Inflammatory macrophage (primary cell): ENCODE data around the gene RPGRIP1.
"Not testable (repeated sequence)": the region's sequence is repeated elsewhere in the genome, so short reads cannot be mapped to it uniquely, and the experiment has no call there.

Experiments used
- DNase-seq, 2 donors: peaks; one replicate each; pipeline ENCODE4 v3.0.0-alpha.2; 2020 to 2022
- total RNA-seq, 18 experiments: gene quantifications; one replicate each; lab custom pipeline; 2026; ENCODE audit warnings: mixed read lengths in 6 of 18, inconsistent platforms in 2 of 18; lab: John Stamatoyannopoulos, UW

Gene RPGRIP1
- total RNA-seq = 0.50 to 5.0 (median 1.4) reads per million in 18 experiments

DNA sequence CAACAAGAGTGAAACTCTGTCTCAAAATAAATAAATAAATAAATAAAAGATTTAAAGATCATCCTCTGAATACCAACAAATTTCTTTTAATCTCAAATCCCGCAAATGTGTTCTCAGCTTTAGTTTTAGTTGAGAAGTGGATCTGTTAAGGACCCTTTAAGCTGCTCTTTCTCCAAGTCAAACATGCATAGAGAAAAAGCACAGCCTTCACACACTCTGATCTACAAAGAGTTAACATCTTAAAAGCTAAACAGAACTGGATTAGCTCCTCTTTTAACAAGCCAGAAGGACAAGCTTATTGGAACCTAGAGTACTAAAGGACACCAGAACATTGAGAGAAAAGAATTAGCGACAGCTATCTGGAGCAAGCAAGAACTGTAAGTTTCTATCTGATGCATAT, at the start of gene RPGRIP1:
RPGRIP1 (plus strand) TSS at position 301 of the 400 bp plus-strand sequence. CDS start 7,894 bp downstream, outside the sequence.
- no peak for DNase-seq

DNA sequence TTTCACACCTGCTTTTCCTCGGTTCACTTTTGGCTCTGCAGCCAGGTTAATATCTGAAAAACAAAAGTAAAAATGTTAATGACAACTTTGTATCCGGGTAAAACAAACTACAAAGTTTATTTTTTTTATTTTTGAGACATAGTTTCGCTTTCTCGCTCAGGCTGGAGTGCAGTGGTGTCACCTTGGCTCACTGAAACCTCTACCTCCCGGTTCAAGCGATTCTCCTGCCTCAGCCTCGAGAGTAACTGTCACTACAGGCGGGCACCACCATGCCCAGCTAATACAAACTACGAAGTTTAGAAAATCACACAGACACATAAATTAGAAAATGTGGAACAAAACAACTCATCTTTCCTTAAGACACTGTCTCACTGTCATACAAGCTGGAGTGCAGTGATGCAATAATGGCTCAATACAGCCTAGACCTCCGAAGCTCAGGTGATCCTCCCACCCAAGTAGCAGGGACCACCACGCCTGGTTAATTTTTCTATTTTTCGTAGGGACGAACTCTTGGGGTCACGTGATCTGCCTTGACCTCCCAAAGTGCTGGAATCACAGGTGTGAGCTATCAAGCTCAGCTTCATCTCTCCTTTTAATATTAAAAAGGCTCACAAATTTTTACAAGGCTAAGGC, 48.7 kb upstream of the RPGRIP1 start:
- no peak for DNase-seq

DNA sequence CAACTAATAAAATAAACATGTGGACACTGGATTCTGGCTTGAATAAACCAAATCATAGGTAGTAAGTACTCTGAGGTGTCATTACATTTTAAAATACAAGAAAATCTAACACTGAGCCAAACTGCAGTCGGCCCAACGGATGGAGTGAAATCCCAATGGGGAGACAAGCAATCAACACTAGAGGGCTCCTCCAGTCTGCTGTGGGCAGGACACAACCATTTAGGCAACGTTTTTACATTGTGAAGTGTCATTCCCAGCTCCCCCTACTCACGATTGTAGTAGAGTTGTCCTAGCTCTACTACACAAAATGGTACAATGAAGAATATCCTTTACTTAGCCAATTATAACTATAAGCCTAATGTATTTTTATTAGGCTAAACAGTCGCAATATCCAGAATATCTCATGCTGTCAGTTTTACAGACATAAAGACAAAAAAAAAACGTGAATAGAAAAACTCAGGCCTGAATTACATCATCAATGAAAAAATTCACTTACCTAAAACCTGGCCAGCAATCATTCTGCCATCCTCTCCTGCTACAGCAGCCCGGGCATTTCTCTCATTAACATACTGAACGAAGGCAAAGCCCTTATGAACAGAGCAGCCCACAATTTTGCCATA, 46.3 kb upstream of the RPGRIP1 start:
- no peak for DNase-seq

DNA sequence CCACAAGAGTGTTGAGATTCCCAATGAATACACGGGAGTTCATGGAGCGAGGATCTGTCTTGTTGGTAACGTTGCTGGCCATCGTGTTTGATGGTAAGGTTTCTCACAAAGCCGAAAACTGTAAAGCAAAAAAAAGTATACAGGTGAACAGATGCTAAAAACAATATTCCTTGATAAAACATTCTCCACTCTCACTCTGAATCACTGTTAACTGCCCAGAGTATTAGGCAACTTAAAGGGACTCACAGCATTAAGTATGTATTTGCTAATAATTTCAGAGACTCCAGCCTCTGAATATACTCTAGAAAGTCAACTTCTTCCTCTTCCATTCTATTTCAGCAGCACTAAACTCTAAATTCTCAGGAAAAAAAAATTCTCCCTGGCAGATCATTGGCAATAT, 45.8 kb upstream of the RPGRIP1 start:
- DNase-seq = no peak

DNA sequence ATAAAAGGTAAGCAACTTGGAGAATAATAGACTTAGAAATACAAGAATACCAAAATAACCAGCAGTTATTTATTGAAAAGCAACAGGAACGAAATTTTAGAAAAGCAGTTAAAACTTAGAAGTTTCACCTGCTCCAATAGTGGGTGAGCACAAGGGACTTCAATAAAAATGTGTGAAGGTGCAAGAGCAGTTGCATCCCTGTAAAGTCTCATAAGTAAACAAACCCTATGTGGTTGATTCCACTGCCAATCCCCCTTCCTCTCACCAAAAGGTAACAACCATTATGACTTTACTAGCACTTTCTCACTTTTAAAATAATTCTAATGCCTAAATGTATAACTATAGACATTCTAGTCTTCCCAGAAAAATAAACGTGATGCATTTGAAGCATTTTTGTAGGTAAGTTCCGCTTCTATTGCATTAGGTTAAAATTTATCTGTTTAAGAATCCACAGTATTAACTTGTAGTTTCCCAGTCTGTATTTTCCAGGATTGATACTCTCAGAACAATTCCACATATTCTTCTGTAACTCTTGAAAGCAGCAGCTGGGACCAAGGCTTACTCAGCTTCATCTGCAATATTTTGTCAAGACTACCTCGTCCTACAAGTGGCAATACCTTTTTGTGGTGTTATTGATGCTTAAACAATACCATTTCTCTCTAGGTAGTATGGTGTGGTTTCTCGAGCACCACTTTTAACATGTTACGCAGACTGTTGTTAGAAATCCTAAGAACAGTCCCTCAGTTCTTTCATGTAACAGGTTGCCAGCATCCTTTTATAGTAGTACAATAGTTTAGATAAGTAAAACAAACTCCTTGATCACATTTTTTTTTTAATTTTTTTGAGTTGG, 42.7 kb upstream of the RPGRIP1 start:
- no peak for DNase-seq

DNA sequence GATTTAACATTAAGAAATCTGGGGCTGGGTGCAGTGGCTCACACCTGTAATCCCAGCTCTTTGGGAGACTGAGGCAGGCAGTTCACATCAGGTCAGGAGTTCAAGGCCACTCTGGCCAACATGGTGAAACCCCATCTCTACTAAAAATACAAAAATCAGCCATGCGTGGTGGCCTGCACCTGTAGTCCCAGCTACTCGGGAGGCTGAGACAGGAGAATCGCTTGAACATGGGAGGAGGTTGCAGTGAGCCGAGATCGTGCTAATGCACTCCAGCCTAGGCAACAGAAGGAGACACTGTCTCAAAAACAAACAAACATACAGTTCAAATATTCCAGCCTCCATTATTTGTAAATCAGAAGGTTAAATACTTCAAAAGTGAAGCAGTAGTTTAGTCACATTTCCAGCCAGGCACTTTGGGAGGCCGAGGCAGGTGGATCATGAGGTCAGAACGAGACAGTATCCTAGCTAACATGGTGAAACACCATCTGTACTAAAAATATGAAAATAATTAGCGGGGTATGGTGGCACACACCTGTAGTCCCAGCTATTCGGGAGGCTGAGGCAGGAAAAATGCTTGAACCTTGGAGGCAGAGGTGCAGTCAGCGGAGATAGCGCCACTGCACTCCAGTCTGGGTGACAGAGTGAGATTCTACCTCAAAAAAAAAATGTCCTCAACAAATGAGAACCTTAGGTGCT, 40.9 kb upstream of the RPGRIP1 start:
- DNase-seq = no peak

DNA sequence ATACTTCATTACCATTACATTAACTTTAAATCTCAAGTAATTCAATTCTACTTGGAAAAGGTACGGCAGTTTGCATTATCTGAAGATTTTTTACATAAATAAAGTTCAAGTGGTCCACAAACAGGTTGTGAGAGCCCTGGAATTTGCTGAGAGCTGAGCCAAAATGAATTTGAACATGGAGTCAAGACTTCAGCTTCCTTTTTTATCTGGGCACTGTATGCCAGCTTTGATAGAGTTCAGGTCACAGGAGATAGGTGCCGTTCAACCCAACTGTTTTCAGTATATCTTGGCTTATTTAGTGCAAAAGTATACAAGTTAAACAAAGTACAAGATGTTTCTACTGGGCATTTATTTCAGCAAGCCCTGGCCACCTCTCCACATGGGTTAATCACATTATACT, 39.5 kb upstream of the RPGRIP1 start:
- DNase-seq = no peak

DNA sequence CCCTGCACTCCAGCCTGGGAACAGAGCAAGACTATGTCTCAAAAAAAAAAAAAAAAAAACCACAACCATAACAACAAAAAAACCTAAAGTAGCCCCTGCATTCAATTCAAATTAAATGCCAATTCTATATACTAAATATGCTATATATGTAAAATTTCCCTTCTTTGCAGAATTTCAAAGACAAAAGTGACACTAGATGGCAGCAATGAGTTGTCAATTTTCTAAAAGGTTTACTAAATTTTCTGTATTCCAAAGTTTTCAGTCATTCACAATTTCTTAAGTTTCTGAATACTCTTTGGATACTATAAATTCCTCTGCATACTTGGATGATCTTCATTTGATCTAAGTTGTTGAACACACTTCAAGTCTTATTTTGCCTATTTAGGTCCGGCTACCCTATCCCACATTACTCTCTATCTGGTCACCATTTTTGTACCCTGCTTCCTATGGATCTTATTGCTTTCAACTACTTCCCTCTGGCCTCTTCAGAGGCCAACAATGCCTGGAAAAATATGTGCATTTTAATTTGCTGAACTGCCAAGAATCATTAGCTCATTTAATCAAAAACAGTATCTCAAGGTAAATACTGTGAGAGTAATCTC, 38.6 kb upstream of the RPGRIP1 start:
- DNase-seq = peak in 1 of 2 donors; percentile 61

DNA sequence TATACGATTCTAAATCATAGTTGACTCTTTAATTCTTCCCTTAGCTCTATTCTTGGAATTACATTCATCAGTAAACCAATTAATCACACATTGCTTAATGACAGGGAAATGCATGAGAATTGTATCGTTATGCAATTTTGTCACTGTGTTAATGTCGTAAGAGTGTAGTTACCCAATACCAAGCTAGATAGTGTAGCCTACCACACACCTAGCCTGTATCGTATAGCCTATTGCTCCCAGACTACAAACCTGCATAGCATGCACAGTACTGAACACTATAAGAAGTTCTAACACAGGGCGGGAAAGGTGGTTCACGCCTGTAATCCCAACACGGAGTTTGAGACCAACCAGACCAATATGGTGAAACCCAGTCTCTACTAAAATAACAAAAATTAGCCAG, 35.3 kb upstream of the RPGRIP1 start:
- DNase-seq = peak; percentile 56 to 80

DNA sequence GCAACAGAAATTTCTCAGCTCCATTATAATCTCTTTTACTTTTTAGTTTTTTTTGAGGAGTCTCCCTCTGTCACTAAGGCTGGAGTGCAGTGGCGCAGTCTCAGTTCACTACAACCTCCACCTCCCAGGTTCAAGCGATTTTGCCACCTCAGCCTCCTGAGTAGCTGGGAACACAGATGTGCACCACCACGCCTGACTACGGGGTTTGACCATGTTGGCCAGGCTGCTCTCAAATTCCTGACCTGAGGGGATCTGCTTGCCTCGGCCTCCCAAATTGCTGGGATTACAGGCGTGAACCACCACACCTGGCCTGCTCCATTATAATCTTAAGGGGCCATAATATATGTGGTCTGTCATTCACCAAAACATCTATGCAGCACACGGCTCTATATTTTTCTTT, 34.1 kb upstream of the RPGRIP1 start:
- DNase-seq = no peak

DNA sequence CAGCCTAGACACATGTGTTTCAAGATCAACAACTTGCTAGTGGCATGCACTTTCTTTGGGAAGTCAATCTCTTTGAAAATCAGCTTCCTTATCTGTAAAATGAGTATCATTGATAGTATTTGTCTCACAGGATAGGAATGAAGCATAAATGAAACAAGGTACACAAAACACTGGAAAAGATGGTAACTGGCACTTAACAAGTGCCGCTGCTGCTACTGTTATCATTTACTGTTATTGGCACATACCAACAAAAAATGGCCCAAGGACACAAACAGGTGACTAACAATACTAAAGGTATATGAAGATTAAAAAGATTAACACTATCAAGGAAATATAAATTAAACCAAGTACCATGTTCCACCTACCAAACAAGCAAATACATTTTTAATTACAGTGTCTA, 31.5 kb upstream of the RPGRIP1 start:
- no peak for DNase-seq

DNA sequence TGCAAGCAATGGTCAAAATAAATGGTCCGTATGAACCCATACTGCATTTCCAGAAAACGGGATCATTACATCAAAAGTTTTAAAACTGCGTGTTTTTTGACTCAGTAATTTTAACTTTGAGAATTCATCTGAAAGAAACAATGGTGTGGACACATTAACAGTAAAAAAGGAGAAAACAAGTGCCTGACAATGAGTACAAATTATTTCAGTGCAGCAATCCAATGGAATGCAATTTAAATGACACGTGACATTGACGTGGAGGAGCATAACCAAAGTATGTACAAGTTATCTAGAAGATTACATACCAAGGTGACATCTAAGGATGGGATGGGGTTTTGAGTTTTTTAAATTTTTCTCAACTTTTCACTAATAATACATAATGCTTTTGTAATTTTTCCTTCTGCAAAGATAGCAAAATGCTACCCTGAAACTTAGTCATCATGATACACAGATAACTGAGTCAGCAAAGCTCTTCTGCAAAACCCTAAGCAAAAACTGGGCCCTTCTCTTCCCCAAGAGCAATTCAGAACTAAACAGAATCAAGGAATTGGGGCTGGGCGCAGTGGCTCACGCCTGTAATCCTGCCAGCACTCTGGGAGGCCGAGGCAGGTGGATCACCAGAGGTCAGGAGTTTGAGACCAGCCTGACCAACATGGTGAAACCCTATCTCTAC, 31.0 kb upstream of the RPGRIP1 start:
- no peak for DNase-seq

DNA sequence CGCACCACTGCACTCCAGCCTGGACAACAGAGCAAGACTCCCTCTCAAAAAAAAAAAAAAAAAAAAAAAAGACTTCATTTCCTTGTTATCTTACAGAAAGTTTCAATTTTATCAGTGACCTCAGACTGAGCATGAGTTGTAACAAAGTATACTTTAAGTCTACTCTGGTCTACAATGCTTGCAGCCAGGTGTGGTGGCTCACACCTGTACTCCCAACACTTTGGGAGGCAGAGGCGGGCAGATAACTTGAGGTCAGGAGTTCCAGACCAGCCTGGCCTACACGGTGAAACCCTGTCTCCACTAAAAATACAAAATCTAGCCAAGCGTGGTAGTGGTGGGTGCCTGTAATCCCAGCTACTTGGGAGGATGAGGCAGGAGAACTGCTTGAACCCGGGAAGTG, 28.7 kb upstream of the RPGRIP1 start:
- DNase-seq = no peak

DNA sequence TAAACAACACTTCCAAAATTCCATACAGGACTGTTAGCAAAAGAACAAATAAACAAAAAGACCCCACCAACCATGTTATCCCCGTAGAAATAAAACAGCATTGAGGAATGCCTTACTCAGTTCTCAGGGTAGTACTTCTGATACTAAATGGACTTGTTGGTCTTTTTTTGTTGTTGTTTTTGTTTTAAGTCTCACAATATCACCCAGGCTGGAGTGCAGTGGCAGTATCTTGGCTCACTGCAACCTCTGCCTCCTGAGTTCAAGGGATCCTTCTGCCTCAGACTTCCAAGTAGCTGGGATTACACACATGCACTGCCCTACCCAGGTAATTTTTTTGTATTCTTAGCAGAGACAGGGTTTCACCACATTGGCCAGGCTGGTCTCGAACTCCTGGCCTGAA, 27.7 kb upstream of the RPGRIP1 start:
- no peak for DNase-seq

DNA sequence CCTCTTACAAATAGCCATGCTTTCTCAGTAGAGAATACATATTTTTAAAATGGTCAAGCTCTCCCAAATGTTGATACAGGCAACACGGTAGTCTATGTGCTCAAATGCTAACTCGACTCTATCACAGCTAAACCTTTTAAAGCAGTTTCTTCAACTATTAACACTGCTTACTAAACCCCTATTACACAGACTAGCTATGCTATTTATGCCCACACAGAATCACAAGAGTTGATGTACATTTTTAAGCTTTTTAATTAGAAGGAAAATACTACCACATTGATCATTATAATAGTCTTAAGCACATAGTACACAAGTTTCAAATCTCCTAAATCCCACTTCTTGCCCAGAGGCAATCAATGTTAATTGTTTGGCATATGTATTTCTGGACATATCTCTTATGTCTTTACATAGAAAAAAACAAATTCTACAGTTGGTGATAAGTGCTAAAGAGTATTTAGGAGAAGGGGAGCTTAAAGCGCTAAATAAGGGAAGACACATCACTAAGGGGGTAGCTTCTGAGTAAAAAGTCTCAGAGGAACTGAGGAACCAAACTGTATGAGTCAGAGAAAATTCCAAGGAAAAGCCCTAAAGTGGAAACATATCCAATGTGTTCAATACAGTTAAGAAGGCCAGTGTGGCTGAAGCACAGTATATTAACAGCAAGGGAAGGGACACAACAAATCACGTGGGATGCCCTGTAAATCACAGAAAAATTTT, 24.3 kb upstream of the RPGRIP1 start:
- DNase-seq = no peak

DNA sequence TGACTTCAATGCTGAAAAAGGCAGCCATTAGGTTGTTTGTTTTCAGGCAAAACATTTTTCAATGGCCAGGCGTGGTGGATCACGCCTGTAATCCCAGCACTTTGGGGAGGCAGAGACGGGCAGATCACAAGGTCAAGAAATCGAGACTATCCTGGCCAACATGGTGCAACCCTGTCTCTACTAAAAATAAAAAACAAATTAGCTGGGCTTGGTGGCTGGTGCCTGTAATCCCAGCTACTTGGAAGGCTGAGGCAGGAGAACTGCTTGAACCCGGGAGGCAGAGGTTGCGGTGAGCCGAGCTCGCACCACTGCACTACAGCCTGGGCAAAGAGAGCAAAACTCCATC, 23.8 kb upstream of the RPGRIP1 start:
- DNase-seq = not testable (repeated sequence)

DNA sequence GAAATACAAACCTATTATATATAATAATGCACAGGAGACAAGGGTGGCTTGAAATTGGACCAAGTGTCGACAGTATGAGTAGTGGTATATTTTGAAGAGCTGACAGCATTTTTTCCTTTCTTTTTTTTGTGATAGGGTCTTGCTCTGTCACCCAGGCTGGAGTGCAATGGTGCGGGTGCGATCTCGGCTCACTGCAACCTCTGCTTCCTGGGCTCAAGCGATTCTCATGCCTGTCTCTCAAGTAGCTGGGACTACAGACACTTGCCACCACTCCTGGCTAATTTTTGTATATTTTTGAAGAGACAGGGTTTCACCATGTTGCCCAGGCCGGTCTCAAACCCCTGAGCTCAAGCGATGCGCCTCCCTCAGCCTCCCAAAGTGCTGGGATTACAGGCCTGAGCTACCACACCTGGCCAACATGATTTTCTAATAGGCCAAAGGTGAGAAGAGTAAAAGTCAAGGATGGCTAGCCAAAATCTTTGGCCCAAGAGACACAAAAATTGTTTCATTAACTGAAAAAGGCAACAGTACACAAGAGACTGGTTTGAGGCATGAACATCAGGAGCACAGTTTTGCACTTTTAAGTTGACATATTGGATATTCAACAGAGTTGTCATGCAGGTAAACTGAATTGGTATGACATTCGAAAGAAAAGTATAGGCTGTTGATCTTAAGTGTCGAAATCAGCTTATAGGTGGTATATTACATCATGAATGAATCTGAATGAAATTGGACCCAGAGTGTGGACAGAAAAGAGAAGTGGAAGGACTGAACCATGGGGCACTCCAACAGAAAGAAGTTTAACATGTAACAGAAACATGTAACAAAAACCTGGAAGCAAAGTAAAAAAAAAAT, 23.1 kb upstream of the RPGRIP1 start:
- peak; percentile 33 to 47 for DNase-seq

DNA sequence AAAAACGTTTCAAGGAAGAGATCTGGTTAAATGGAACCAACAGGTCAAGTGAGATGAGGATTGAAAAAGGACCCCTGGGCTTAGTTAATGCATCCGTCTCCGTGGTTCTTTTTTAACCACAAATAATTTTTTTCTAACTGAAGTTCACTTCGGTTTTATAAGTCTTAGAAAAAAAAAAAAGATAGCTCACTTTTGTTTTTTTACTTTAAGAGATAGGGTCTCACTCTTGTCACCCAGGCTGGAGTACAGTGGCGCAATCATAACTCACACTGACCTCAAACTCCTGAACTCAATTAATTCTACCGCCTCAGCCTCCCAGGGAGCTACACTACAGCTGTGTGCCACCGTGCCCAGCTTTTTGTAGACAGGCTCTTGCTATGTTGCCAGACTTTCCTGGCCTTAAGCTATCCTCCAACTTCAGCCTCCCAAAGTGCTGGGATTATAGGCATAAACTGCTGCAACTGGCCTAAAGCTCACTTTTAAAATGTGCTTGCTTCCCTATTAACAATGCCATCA, 22.4 kb upstream of the RPGRIP1 start:
- DNase-seq = no peak

DNA sequence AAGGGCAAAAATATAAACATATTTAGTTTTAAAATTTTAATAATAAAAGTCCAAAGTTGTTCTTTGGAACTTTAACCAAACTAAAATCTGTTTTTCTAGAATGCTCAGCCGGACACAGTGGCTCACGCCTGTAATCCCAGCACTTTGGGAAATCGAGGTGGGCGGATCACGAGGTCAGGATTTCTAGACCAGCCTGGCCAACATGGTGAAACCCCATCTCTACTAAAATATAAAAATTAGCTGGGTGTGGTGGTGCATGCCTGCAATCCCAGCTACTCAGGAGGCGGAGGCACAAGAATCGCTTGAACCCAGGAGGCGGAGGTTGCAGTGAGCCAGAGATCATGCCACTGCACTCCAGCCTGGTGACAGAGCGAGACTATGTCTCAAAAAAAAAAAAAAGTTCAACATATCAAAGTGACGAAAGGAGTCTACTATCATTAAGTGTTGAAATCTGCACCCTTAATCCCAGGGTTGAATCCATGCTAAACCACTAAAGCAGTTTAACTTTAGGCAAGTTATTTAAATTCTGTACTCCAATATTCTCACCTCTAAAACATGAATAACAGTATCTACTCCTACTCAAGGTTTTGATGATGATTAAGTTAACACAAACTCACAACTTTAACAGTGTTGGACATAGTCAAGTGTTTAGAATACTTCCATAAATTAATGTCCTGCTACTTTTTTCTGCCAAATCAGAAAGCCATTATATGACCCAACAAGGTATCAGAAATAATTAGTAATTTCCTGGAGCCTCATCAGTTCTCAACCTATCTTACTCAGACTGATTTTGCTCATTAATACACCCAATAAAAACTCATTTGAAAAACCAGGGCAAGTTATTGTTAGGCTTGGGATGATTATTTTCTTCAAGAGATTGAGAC, 21.6 kb upstream of the RPGRIP1 start:
- peak; percentile 52 to 77 for DNase-seq
